Measurements from ENCODE around the gene ARRB2.

The ARRB2 gene

GRCh38 chr17:4741544-4741943 lies 31.1 kb downstream of the ARRB2 start:
- in situ Hi-C loops (cut with MboI; ENCODE audit: low sequenced_read_pairs) = no loop called here
- Histone ChIP-seq H3K4me1 (no peaks in the 10 kb centered on the region; the same call in 1 of the 2 replicates), H3K36me3 (replicated peaks) (no peaks in the 10 kb centered on the region), H3K4me3 (no peak overlapping the region), H3K9me3 (no peaks in the 10 kb centered on the region; the same call in 1 of the 2 replicates), H3K27me3 (ENCODE audit: low read depth) (no peaks in the 10 kb centered on the region)
- no peak for DNase-seq (ENCODE audit: low spot score in 2 of 2)

GRCh38 chr17:4742133-4742532 lies 31.7 kb downstream of the ARRB2 start:
- H3K9me3 ChIP-seq = no peaks in the 10 kb centered on the region; the same call in 1 of the 2 replicates
- no peaks in the 10 kb centered on the region for H3K27me3 ChIP-seq (ENCODE audit: low read depth)
- H3K36me3 ChIP-seq (replicated peaks) = no peaks in the 10 kb centered on the region
- DNase-seq (ENCODE audit: low spot score in 2 of 2) = no peak
- in situ Hi-C loops (cut with MboI; ENCODE audit: low sequenced_read_pairs) = no loop called here
- H3K4me1 ChIP-seq = no peaks in the 10 kb centered on the region; the same call in 1 of the 2 replicates
- no peak overlapping the region for H3K4me3 ChIP-seq

GRCh38 chr17:4742629-4743028 lies 32.2 kb downstream of the ARRB2 start:
- in situ Hi-C loops (cut with MboI; ENCODE audit: low sequenced_read_pairs) = no loop called here
- H3K27me3 ChIP-seq (ENCODE audit: low read depth) = no peaks in the 10 kb centered on the region
- H3K36me3 ChIP-seq (replicated peaks) = no peaks in the 10 kb centered on the region
- H3K4me1 ChIP-seq = no peaks in the 10 kb centered on the region; the same call in 1 of the 2 replicates
- no peak for DNase-seq (ENCODE audit: low spot score in 2 of 2)
- no peaks in the 10 kb centered on the region; the same call in 1 of the 2 replicates for H3K9me3 ChIP-seq
- no peak overlapping the region for H3K4me3 ChIP-seq

- H3K9me3 ChIP-seq = no peaks in the 10 kb centered on the region; the same call in 1 of the 2 replicates
- H3K36me3 ChIP-seq (replicated peaks) = no peaks in the 10 kb centered on the region
- H3K4me3 ChIP-seq = no peak overlapping the region
- H3K27me3 ChIP-seq (ENCODE audit: low read depth) = peaks cover 2% of the 10 kb centered on the region; the same call in 1 of the 2 replicates
- no peak for DNase-seq (ENCODE audit: low spot score in 2 of 2)
- in situ Hi-C loops (cut with MboI; ENCODE audit: low sequenced_read_pairs) = no loop called here
- no peaks in the 10 kb centered on the region; the same call in 1 of the 2 replicates for H3K4me1 ChIP-seq
Measured at GRCh38 chr17:4743216-4743615, 32.8 kb downstream of the ARRB2 start.

- in situ Hi-C loops (cut with MboI; ENCODE audit: low sequenced_read_pairs) = no loop called here
- H3K36me3 ChIP-seq (replicated peaks) = no peaks in the 10 kb centered on the region
- H3K9me3 ChIP-seq = no peaks in the 10 kb centered on the region; the same call in 1 of the 2 replicates
- peaks cover 3% of the 10 kb centered on the region for H3K4me1 ChIP-seq
- no peak overlapping the region for H3K4me3 ChIP-seq
- peaks cover 8% of the 10 kb centered on the region for H3K27me3 ChIP-seq (ENCODE audit: low read depth)
- no peak for DNase-seq (ENCODE audit: low spot score in 2 of 2)
Measured at GRCh38 chr17:4743898-4744297, 33.5 kb downstream of the ARRB2 start.

GRCh38 chr17:4744999-4745969 lies 34.9 kb downstream of the ARRB2 start:
- in situ Hi-C loops (cut with MboI; ENCODE audit: low sequenced_read_pairs) = no loop called here
- Histone ChIP-seq H3K9me3 (no peaks in the 10 kb centered on the region; the same call in 1 of the 2 replicates), H3K4me3 (no peak overlapping the region), H3K4me1 (peaks cover 4% of the 10 kb centered on the region), H3K27me3 (ENCODE audit: low read depth) (peaks cover 18% of the 10 kb centered on the region), H3K36me3 (replicated peaks) (no peaks in the 10 kb centered on the region)
- DNase-seq (ENCODE audit: low spot score in 2 of 2) = no peak

GRCh38 chr17:4747847-4748246 lies 37.4 kb downstream of the ARRB2 start:
- Histone ChIP-seq H3K9me3 (no peaks in the 10 kb centered on the region; the same call in 1 of the 2 replicates), H3K27me3 (ENCODE audit: low read depth) (peaks cover 27% of the 10 kb centered on the region), H3K4me1 (peaks cover 4% of the 10 kb centered on the region), H3K4me3 (no peak overlapping the region), H3K36me3 (replicated peaks) (no peaks in the 10 kb centered on the region)
- no peak for DNase-seq (ENCODE audit: low spot score in 2 of 2)
- in situ Hi-C loops (cut with MboI; ENCODE audit: low sequenced_read_pairs) = no loop called here

GRCh38 chr17:4748686-4749085 lies 38.3 kb downstream of the ARRB2 start:
- H3K4me3 ChIP-seq = no peak overlapping the region
- H3K27me3 ChIP-seq (ENCODE audit: low read depth) = peaks cover 33% of the 10 kb centered on the region
- peaks cover 4% of the 10 kb centered on the region for H3K4me1 ChIP-seq
- no peak for DNase-seq (ENCODE audit: low spot score in 2 of 2)
- no peaks in the 10 kb centered on the region; the same call in 1 of the 2 replicates for H3K9me3 ChIP-seq
- no peaks in the 10 kb centered on the region for H3K36me3 ChIP-seq (replicated peaks)
- in situ Hi-C loops (cut with MboI; ENCODE audit: low sequenced_read_pairs) = no loop called here

GRCh38 chr17:4750606-4751005 lies 40.2 kb downstream of the ARRB2 start:
- no peak overlapping the region for H3K4me3 ChIP-seq
- peaks cover 47% of the 10 kb centered on the region for H3K27me3 ChIP-seq (ENCODE audit: low read depth)
- no peaks in the 10 kb centered on the region; the same call in 1 of the 2 replicates for H3K9me3 ChIP-seq
- peaks cover 4% of the 10 kb centered on the region for H3K4me1 ChIP-seq
- no peaks in the 10 kb centered on the region for H3K36me3 ChIP-seq (replicated peaks)
- in situ Hi-C loops (cut with MboI; ENCODE audit: low sequenced_read_pairs) = no loop called here
- no peak for DNase-seq (ENCODE audit: low spot score in 2 of 2)

- Histone ChIP-seq H3K9me3 (no peaks in the 10 kb centered on the region), H3K36me3 (replicated peaks) (no peaks in the 10 kb centered on the region), H3K4me3 (no peak overlapping the region), H3K4me1 (peaks cover 4% of the 10 kb centered on the region), H3K27me3 (ENCODE audit: low read depth) (peaks cover 47% of the 10 kb centered on the region)
- in situ Hi-C loops (cut with MboI; ENCODE audit: low sequenced_read_pairs) = no loop called here
- DNase-seq (ENCODE audit: low spot score in 2 of 2) = no peak
Measured at GRCh38 chr17:4751932-4752331, 41.5 kb downstream of the ARRB2 start.

GRCh38 chr17:4753392-4753791 lies 43.0 kb downstream of the ARRB2 start:
- Histone ChIP-seq H3K27me3 (ENCODE audit: low read depth) (peaks cover 43% of the 10 kb centered on the region), H3K4me3 (no peak overlapping the region), H3K36me3 (replicated peaks) (no peaks in the 10 kb centered on the region), H3K9me3 (no peaks in the 10 kb centered on the region), H3K4me1 (peaks cover 4% of the 10 kb centered on the region)
- no peak for DNase-seq (ENCODE audit: low spot score in 2 of 2)
- in situ Hi-C loops (cut with MboI; ENCODE audit: low sequenced_read_pairs) = no loop called here

GRCh38 chr17:4759776-4760236 lies 49.4 kb downstream of the ARRB2 start:
- in situ Hi-C loops (cut with MboI; ENCODE audit: low sequenced_read_pairs) = no loop called here
- DNase-seq (ENCODE audit: low spot score in 2 of 2) = no peak
- H3K4me1 ChIP-seq = no peaks in the 10 kb centered on the region

GRCh38 chr17:4764595-4764994 lies 54.2 kb downstream of the ARRB2 start:
- Histone ChIP-seq H3K9me3 (no peaks in the 10 kb centered on the region), H3K27me3 (ENCODE audit: low read depth) (no peaks in the 10 kb centered on the region), H3K36me3 (replicated peaks) (no peaks in the 10 kb centered on the region), H3K4me3 (no peak overlapping the region), H3K4me1 (no peaks in the 10 kb centered on the region)
- in situ Hi-C loops (cut with MboI; ENCODE audit: low sequenced_read_pairs) = no loop called here
- no peak for DNase-seq (ENCODE audit: low spot score in 2 of 2)

More at GRCh38 chr17:4759776-4760236, 49.4 kb downstream of the ARRB2 start:
- Histone ChIP-seq H3K4me3 (no peak overlapping the region), H3K27me3 (ENCODE audit: low read depth) (peaks cover 8% of the 10 kb centered on the region), H3K9me3 (no peaks in the 10 kb centered on the region), H3K36me3 (replicated peaks) (no peaks in the 10 kb centered on the region)

GRCh38 chr17:4766201-4766600 lies 55.8 kb downstream of the ARRB2 start:
- in situ Hi-C loops (cut with MboI; ENCODE audit: low sequenced_read_pairs) = no loop called here
- H3K27me3 ChIP-seq (ENCODE audit: low read depth) = no peaks in the 10 kb centered on the region
- H3K9me3 ChIP-seq = no peaks in the 10 kb centered on the region
- no peak for DNase-seq (ENCODE audit: low spot score in 2 of 2)
- H3K4me3 ChIP-seq = no peak overlapping the region
- H3K36me3 ChIP-seq (replicated peaks) = no peaks in the 10 kb centered on the region
- no peaks in the 10 kb centered on the region for H3K4me1 ChIP-seq

Data from HAP-1 (cell line).